Sigmoid colon (tissue), 7 donors: Measurements from ENCODE around the gene DPYSL4. TPM values are rescaled to one million over a fixed set of nuclear protein-coding genes. Genes with fewer than 3 reads are reported as not detected.

Experiments
- DNase-seq: peaks from one replicate; pipeline ENCODE4 v3.0.0-alpha.2; 2019
- H3K27ac ChIP-seq, 4 donors: fragments of 200-600 bp; sonication (generic); one replicate each; pipeline ENCODE4 v1.5.1; 2016 to 2019; ENCODE audit warnings: mild to moderate bottlenecking in 1 of 4
- H3K27me3 ChIP-seq, 3 donors: fragments of 200-600 bp; sonication (generic); one replicate each; pipeline ENCODE4 v1.5.1; 2019; ENCODE audit warnings: mild to moderate bottlenecking in 1 of 3
- H3K36me3 ChIP-seq, 4 donors: fragments of 200-600 bp; sonication (generic); one replicate each; pipeline ENCODE4 v1.5.1; 2016 to 2019
- H3K4me1 ChIP-seq, 4 donors: fragments of 200-600 bp; sonication (generic); one replicate each; pipeline ENCODE4 v1.5.1; 2017 to 2019
- H3K4me3 ChIP-seq, 4 donors: fragments of 200-600 bp; sonication (generic); one replicate each; pipeline ENCODE4 v1.5.1; 2017 to 2019; ENCODE audit warnings: mild to moderate bottlenecking in 2 of 4, moderate library complexity in 1 of 4
- H3K9me3 ChIP-seq, 4 donors: fragments of 200-600 bp in 3 of 4; sonication (generic) in 3 of 4; one replicate each; pipeline versions ENCODE4 v1.5.1 to v1.6.1; 2013 to 2019
- EP300 ChIP-seq, 4 donors: sonication (generic); formaldehyde crosslinking; IDR thresholded peaks; one replicate each; pipeline ENCODE4 v1.6.1; 2017; ENCODE audit warnings: antibody characterized with exemption in 4 of 4
- POLR2A ChIP-seq, 2 donors: fragments of 450-650 bp; IDR thresholded peaks; one replicate each; pipeline ENCODE4 v1.6.1; 2016; ENCODE audit warnings: antibody characterized with exemption in 2 of 2, mild to moderate bottlenecking in 2 of 2, moderate library complexity in 2 of 2
- POLR2AphosphoS5 ChIP-seq, 4 donors: sonication (generic); formaldehyde crosslinking; IDR thresholded peaks; one replicate each; pipeline ENCODE4 v1.6.1; 2017; ENCODE audit warnings: antibody characterized with exemption in 4 of 4
- WGBS, 2 donors: extraction: QIAGEN DNeasy Blood & Tissue Kit; methylation state at CpG; one replicate each; pipeline ENCODE4 v1.1.7; 2013; 5-methylcytosine and 5-hydroxymethylcytosine counted together
- intact Hi-C: fragments of 100-400 bp; cut with DNase I; formaldehyde crosslinking; loops from one replicate; pipeline ENCODE4 v1.15.1; 2023
- polyA plus RNA-seq, 3 donors: library from polyadenylated mRNA; stranded (reverse); fragments of 200-250 nt; gene quantifications; one replicate each; pipeline ENCODE4 v1.2.3, GENCODE V29; 2013
- total RNA-seq, 4 donors: library from RNA; depleted of rRNA; stranded (reverse); fragments of >200 nt; gene quantifications; one replicate each; pipeline ENCODE4 v1.1.0, GENCODE V29; 2016
- TF ChIP-seq, protein P1 (sequence below), 4 experiments: fragments of 450-650 bp in 3 of 4; fragments of 200-600 bp in 1 of 4; IDR thresholded peaks; one replicate each; pipeline ENCODE4 v1.5.1; 2016 to 2019; ENCODE audit warnings: antibody characterized with exemption in 4 of 4, mild to moderate bottlenecking in 3 of 4, moderate library complexity in 2 of 4
- donor health status: healthy with polysubstance abuse.
- donor health status: Bipolar disorder and iron deficiency.
- donor health status: healthy.

Gene DPYSL4
- total and polyA plus RNA-seq, 7 donors = under 0.01 to 1.9 (median 0.63) TPM; not detected in 1

DNA sequence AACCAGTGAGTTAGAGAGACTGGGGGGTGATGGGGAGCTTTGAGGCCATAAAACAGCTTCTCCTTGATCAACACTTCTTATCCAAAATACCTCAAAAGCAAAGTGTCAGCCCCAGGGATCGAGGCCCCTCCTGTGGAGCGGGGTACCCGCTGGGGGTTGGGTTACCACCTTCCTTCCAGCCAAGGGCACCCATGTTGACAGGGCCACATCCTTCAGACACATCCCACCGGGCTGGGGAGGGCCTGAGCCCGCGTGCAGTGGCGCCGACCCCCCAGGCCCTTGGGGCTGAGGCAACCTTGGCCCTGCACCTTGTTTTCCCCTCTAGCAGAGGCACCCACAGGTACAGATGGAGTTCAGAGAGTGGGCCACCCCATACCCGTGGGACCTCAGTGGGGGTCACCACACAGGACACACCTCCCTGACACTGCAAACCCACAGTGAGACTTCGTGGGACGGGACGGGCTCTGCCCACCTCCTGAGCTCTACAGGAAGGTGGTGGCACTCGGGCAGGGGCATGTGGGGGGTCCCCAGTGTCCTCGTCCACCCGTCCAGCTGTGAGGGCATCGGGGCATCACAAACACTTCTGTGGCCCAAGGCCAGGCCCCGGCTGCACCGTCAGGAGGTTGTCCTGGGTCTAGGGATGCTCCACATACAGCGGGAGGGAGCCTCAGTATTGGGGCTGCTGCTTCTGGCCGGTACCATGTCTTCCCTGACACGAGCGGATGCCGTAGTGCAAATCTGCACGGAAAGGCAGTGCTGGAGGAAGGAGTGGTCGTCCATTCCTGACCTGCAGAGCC, 10.7 kb downstream of the DPYSL4 start:
- intact Hi-C loops = no loop called here
- DNase-seq = no peak
- Histone ChIP-seq H3K9me3 (no peaks in the 10 kb centered on the region), H3K27me3 (no peaks in the 10 kb centered on the region), H3K27ac (no peak overlapping the region), H3K4me3 (no peak overlapping the region), H3K36me3 (no peaks in the 10 kb centered on the region), H3K4me1 (no peaks in the 10 kb centered on the region)
- 77 to 82% methylated on average over 25 of the region's 25 CpGs for WGBS, 2 donors
- TF ChIP-seq POLR2AphosphoS5 (IDR thresholded peaks at IDR 0.05) (no peak), POLR2A (IDR thresholded peaks at IDR 0.05) (no peak)

DNA sequence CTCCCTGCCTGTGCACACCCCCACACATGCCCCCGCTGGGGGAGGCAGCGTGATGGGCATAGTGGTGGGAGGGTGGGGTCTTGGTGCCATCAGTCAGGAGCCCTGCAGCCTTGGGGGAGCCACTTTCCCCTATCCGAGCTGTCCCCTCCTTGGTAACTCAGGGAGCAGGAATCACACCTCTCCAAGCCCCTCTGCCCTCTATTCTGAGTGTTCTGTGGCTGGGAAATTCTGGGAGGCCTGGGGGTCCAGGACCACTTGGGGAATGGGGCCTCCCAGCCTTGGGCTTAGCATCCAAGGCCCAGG, 11.3 kb downstream of the DPYSL4 start:
- WGBS, 2 donors = 67 to 80% methylated on average over 3 of the region's 3 CpGs
- H3K4me1 ChIP-seq = no peaks in the 10 kb centered on the region
- H3K4me3 ChIP-seq = no peak overlapping the region
- H3K27ac ChIP-seq = no peak overlapping the region
- intact Hi-C loops = no loop called here
- H3K27me3 ChIP-seq = no peaks in the 10 kb centered on the region
- TF ChIP-seq POLR2A (IDR thresholded peaks at IDR 0.05) (no peak), POLR2AphosphoS5 (IDR thresholded peaks at IDR 0.05) (no peak), EP300 (IDR thresholded peaks at IDR 0.05) (no peak)
- TF ChIP-seq, protein P1, sequence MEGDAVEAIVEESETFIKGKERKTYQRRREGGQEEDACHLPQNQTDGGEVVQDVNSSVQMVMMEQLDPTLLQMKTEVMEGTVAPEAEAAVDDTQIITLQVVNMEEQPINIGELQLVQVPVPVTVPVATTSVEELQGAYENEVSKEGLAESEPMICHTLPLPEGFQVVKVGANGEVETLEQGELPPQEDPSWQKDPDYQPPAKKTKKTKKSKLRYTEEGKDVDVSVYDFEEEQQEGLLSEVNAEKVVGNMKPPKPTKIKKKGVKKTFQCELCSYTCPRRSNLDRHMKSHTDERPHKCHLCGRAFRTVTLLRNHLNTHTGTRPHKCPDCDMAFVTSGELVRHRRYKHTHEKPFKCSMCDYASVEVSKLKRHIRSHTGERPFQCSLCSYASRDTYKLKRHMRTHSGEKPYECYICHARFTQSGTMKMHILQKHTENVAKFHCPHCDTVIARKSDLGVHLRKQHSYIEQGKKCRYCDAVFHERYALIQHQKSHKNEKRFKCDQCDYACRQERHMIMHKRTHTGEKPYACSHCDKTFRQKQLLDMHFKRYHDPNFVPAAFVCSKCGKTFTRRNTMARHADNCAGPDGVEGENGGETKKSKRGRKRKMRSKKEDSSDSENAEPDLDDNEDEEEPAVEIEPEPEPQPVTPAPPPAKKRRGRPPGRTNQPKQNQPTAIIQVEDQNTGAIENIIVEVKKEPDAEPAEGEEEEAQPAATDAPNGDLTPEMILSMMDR (IDR thresholded peaks at IDR 0.05) = no peak
- DNase-seq = no peak
- H3K9me3 ChIP-seq = no peaks in the 10 kb centered on the region
- H3K36me3 ChIP-seq = no peaks in the 10 kb centered on the region

DNA sequence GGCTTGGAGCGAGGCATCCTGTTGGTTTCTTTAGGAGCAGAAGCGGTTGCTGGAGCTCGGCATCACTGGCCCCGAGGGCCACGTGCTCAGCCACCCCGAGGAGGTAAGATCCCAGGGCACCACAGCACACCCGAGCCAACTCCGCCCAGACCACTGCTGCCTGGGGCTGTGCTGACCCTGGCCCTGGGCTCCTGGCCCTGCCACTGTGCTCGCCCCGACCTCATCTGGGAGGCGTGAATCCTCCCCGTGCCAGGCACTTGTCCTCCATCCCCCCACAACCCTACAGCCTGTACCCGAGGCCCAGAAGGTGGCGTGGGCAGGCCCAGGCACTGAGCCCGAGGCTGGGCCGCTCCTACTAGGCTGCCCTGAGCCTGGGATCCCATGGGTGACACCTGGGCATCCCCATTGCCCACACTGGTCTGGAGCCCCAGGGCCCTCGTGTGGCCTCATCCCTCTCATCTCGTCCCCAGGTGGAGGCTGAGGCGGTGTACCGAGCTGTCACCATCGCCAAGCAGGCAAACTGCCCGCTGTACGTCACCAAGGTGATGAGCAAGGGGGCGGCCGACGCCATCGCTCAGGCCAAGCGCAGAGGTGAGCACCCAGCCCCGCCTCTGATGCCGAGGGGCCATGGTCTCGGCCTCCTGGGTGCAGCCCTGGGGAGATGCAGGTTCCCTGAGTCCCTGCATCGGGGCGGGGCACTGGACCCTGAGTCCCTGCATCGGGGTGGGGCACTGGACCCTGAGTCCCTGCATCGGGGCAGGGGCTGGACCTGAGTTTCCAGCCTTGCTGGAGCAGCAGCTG, 11.8 kb downstream of the DPYSL4 start:
- TF ChIP-seq POLR2AphosphoS5 (IDR thresholded peaks at IDR 0.05) (no peak), EP300 (IDR thresholded peaks at IDR 0.05) (no peak), POLR2A (IDR thresholded peaks at IDR 0.05) (no peak)
- TF ChIP-seq, protein P1 (IDR thresholded peaks at IDR 0.05) = no peak
- Histone ChIP-seq H3K27ac (no peak overlapping the region), H3K36me3 (no peaks in the 10 kb centered on the region), H3K4me3 (no peak overlapping the region), H3K4me1 (no peaks in the 10 kb centered on the region), H3K27me3 (no peaks in the 10 kb centered on the region), H3K9me3 (no peaks in the 10 kb centered on the region)
- whole genome bisulfite sequencing, 2 donors = 82 to 91% methylated on average over 35 of the region's 35 CpGs
- no peak for DNase-seq
- intact Hi-C loops = no loop called here

DNA sequence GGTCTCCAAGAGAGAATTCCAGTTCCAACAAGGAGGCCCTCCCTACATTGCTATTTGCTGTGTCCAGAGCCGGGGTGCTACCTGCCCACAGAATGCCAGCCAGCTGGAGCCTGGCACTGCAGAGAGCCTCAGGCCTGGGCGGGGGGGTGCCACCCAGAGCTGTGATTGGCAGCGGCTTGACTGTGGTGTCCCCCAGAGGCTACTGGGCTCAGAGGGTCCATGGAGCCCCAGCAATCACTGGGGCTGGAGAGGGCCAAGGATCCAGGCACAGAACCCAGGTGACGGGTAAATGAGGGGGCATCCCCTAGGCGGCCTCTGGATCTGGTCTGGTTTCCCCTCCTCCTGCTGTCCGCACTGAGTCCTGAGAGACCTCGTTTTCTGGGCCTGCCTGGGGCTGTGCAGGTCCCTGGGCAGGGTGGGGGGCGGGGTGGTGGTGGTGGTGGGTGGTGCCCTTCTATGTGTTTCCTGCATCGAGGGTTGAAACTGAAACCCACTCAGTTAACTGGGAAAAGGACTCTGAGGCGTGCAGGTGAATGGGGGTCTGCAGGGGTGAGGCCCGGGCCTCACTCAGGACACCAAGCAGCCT, 12.6 kb downstream of the DPYSL4 start:
- Histone ChIP-seq H3K4me1 (no peaks in the 10 kb centered on the region), H3K9me3 (no peaks in the 10 kb centered on the region), H3K36me3 (no peaks in the 10 kb centered on the region), H3K27me3 (no peaks in the 10 kb centered on the region), H3K27ac (no peak overlapping the region), H3K4me3 (no peak overlapping the region)
- DNase-seq = no peak
- intact Hi-C loops = no loop called here
- WGBS, 2 donors = 57 to 68% methylated on average over 11 of the region's 11 CpGs
- TF ChIP-seq, protein P1 (IDR thresholded peaks at IDR 0.05) = no peak
- TF ChIP-seq POLR2AphosphoS5 (IDR thresholded peaks at IDR 0.05) = no peak
- TF ChIP-seq POLR2A (IDR thresholded peaks at IDR 0.05) = no peak
- TF ChIP-seq EP300 (IDR thresholded peaks at IDR 0.05) = no peak

DNA sequence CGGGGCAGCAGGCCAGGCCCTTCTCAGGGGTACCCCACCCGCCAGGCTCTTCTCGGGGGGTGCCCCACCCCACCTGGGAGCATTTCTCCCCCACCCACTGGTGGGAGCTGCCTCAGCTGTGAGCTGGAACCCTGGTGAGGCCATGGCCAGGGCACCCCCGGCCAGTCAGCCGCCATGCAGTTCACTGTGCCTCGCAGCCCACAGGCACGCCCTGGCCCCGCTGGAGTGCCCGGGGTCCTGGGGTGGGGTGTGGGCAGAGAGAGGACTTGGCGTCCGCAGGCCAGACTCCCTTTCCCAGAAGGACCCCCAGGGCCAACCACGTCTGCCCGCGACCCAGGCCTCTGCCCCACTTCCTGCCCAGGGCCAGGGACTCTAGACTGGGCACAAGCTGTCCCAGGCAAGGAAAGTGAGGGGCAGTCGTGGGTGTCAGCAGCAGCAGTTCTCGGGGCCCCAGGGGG, 13.1 kb downstream of the DPYSL4 start:
- H3K27ac ChIP-seq = no peak overlapping the region
- no peaks in the 10 kb centered on the region for H3K36me3 ChIP-seq
- H3K9me3 ChIP-seq = no peaks in the 10 kb centered on the region
- 74 to 83% methylated on average over 16 of the region's 16 CpGs for WGBS, 2 donors
- DNase-seq = no peak
- H3K4me3 ChIP-seq = no peak overlapping the region
- TF ChIP-seq, protein P1 (IDR thresholded peaks at IDR 0.05) = no peak
- no peaks in the 10 kb centered on the region for H3K27me3 ChIP-seq
- no peaks in the 10 kb centered on the region for H3K4me1 ChIP-seq
- intact Hi-C loops = no loop called here
